Measurements from ENCODE around the gene E2F1.

E2F1 gene

GRCh38 chr20:33687370-33687915 is 1.3 kb upstream of the E2F1 start:
- DNase-seq: no peak

- DNase-seq: no peak
These were observed 790 bp upstream of the E2F1 start for GRCh38 chr20:33686984-33687366.

GRCh38 chr20:33685328-33686099 is 671 bp downstream of the E2F1 start:
- no peak for DNase-seq

- DNase-seq: no peak
These were observed 1.5 kb downstream of the E2F1 start for GRCh38 chr20:33684533-33685327.

- no peak for DNase-seq
These were observed 4.3 kb downstream of the E2F1 start for GRCh38 chr20:33681728-33682353.

- DNase-seq: no peak
These were observed 4.9 kb downstream of the E2F1 start for GRCh38 chr20:33681288-33681687.

GRCh38 chr20:33680686-33681085 is 5.5 kb downstream of the E2F1 start:
- DNase-seq: no peak

GRCh38 chr20:33679758-33680485 is 6.3 kb downstream of the E2F1 start:
- peak in 1 of 2 experiments; percentile 12 for DNase-seq

GRCh38 chr20:33677991-33678702 is 8.0 kb downstream of the E2F1 start:
- DNase-seq: no peak

GRCh38 chr20:33676652-33677645 is 9.2 kb downstream of the E2F1 start:
- no peak for DNase-seq

GRCh38 chr20:33676121-33676520 is 10.1 kb downstream of the E2F1 start:
- DNase-seq: no peak

- no peak for DNase-seq
These were observed 10.8 kb downstream of the E2F1 start for GRCh38 chr20:33675136-33675959.

- peak in 1 of 2 experiments; percentile 23 for DNase-seq
These were observed 11.7 kb downstream of the E2F1 start, which contains the start of gene NECAB3 for GRCh38 chr20:33674294-33675135. Gene NECAB3, minus strand, starts transcription at chr20:33674428. Its CDS starts 76 bp downstream, at chr20:33674352.

- no peak for DNase-seq
These were observed 12.5 kb downstream of the E2F1 start for GRCh38 chr20:33673410-33674293.

GRCh38 chr20:33673114-33673409 is 13.1 kb downstream of the E2F1 start:
- DNase-seq: no peak

- no peak for DNase-seq
These were observed 13.6 kb downstream of the E2F1 start for GRCh38 chr20:33672426-33673113.

Measured in activated CD4-positive, alpha-beta T cell treated with anti-CD3 and anti-CD28 coated beads, Interleukin-2, amount 50 U/mL, for 4 hours (primary cell).